NCI-H1436 treated with DMSO at 0.1 percent for 48 hours (cell line): ENCODE results near the gene PTPRF.

Experiments used
- DNase-seq: peaks from one replicate; lab custom pipeline; 2025; lab: John Stamatoyannopoulos, UW

The PTPRF gene

DNA sequence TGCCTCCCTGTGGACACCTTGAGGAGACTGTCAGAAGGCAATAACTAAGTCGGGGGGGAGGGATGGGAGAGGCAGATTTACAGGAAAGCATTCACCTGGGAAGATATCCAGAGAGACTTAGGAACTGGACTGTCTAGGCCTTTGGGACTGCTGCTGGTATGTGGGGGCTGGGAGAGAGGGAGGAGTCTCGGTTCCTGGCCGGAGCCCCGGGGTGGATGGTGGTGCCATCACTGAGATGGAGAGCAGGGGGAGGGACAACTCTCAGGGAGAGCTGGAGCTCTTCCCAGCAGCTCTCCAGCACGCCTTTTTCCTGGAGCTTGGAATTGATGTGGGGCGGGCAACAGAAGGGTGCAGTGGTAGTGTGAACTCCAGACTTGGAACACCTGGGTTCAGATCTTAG is 22.1 kb downstream of the PTPRF start:
- DNase-seq, result no peak

DNA sequence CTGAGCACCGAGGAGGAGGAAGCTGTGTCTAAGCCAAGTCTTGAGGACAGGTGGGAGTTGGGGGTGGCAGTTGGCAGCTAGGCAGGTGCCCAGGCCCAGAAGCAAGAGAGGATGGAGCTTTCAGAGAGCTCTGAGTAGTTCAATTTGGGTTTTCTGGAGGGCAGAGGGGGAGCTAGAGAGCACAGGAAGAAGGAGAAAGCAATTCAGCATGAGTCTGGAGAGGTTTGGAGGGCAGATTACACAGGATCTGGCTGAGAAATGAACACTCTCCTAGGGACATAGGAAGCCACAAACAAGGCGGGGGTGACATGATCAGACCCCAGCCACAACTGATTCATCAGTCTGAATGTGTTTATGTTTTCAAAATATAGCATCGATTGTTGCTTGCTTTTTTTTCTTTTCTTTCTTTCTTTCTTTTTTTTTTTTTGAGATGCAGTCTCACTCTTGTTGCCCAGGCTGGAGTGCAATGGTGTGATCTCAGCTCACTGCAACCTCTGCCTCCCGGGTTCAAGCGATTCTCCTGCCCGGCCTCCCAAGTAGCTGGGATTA is 23.8 kb downstream of the PTPRF start:
- DNase-seq, result no peak

DNA sequence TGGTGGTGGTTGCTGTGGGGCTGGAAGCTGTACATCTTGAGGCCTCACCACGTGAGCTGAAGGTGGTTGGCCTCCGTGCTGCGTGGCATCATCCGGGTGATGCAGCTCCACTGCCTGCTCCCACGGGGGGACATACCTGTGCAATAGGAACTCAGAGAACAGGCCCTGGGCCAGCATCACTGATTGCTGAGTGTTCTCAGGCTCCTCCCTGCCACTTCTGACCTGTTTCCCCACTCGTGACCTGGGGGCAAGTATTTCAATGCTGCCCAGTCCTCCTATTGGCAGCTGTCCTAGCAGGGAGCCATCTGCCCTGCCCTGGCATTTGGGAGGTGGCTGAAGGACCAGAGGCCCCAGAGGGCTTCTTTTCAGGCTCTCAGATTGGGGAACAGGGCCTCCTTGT is 26.1 kb downstream of the PTPRF start:
- DNase-seq, result no peak

DNA sequence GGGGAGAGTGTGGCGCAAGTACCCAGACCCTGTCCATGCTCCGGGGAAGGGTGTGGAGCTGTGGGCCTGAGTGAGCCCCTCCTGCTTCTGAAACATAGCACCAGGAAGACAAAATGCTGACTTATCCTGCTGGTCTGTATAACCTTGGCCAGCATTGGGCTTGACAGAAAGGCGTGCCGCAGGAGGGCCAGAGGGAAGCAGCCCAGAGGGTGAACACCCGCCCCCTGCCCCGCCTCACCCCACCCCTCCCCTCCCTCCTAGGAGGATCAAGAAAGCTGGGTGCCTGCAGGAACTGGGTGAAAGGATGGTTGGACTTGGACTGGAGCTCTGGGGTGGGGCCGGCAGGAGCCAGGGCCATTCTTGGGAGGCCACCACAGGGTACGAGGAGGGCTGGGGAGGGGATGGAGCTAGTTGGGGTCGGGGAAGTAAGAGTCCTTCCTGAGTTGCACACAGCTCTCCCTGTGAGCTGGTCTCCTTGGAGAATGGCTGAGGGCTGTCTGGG is 27.1 kb downstream of the PTPRF start:
- DNase-seq, result no peak

DNA sequence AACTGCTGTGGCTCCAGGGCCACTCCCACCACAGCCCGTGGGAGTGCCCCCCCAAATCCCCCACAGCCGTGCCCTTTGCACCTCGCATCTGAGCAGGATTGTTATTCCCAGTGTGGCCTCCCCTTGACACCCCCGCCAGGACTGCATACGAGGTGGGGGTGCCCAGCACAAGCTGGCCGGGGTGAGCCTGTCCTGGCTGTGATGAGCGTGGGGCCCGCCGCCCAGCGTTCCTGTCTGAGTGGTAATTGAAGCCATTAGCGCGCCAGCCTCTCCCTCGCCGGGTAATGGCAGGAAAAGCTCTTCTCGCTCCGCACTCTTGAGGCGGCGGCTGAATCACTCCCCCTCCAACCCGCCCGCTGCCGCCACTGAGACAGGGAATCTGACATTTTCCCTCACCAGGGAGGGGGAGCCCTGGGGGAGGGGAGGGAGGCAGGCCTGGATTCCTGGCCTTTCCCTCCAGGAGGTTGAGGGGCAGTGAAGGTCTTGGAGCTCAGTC is 27.7 kb downstream of the PTPRF start:
- no peak for DNase-seq

DNA sequence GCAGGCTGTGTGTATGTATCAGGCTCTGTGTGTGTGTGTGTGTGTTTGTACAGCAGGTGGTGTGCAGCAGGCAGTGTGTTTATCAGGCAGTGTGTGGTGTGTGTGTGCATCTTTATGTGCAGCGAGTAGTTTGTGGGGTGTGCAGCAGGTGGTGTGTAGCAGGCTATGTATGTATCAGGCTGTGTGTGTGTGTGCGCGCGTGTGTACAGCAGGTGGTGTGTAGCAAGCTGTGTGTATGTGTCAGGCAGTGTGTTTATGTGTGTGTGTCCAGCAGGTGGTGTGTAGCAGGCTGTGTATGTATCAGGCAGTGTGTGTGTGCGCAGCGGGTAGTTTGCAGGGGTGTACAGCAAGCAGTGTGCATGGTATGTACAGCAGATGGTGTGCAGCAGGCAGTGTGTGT is 29.0 kb downstream of the PTPRF start:
- DNase-seq, result no peak

DNA sequence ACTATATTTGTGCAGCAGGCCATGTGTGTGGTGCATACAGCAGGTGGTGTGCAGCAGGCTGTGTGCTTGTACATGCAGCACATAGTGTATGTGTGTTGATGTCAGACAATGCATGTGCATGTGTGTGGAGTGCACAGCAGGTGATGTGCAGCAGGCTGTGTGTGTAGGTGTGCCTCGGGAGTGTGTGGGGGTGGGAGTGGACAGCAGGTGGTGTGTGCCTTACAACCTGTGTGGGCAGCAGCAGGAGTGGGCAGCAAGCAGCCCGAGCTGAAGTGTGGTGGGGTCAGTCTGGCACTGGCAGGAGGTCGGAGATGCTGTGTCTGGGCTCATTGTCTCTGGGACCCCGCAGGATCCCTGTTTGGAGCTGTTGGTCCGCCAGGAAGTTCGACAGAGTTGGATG is 29.6 kb downstream of the PTPRF start:
- no peak for DNase-seq

DNA sequence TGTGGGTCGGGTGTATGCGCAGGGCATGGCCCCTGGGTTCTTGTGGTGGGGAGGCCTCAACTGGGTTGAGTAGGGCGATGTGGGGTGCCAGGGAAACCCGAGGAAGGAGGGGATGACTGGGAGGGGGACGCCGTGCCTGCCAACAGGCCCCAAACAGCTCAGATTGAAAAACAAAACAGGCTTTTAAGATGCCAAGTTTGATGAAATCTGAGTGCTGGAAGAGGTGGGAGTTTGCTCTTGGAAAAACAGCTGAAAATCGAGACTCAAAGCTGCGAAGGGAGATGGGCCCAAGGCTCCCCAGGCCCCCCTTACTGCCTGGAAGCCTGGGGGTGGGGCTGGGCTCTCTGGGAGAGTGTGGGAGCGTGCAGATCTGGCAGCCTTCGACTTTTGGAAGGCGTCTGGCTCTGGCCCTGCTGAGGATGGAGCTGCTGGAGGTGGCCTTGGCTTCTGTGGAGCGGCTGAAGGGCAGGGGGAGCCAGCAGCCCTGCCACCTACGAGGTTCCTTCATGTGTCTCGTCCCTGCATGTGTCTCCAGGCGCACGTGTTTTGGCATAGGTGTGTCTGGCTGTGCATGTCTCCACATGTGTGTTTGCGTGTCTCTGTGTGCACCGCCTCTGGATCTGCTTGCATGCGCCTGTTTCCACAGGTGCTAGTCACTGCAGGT is 33.3 kb downstream of the PTPRF start:
- no peak for DNase-seq

DNA sequence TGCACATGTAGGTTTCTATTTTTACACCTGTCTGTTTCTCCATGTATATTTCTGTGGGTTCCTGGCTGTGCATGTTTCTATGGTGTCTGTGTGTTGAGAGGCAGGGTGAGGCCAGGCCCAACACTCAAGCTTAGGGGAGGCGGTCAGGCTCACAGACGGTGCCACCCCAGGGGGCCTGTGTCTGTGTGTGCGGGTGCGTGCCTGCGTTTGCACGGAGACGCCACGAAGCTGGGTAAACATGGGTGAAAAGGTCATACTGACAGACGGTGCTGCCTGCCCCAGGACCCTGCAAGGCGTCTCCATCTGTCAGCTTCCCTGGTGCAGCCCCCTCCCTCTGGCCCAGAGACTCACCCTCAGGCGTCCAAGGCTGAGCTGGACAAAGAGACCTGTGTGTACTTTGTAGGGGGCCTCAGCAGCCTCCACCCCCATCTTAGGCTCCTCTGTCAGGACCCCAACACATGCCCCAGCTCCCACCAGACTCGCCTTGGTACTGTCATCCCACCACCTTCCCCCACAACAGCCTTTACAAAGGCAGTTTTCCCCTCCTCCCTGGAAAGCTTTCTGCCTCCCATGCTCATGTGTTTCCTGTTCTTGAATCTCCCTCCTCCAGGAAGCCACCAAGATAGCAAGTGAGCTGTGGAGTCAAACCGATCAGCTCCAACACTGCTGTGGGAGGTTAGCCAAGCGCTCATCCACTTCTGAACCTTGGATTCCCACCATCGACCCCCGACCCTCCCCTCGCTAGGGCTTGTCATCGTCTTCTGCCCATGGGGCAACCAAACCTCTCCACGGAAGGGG is 34.1 kb downstream of the PTPRF start:
- DNase-seq, result no peak

DNA sequence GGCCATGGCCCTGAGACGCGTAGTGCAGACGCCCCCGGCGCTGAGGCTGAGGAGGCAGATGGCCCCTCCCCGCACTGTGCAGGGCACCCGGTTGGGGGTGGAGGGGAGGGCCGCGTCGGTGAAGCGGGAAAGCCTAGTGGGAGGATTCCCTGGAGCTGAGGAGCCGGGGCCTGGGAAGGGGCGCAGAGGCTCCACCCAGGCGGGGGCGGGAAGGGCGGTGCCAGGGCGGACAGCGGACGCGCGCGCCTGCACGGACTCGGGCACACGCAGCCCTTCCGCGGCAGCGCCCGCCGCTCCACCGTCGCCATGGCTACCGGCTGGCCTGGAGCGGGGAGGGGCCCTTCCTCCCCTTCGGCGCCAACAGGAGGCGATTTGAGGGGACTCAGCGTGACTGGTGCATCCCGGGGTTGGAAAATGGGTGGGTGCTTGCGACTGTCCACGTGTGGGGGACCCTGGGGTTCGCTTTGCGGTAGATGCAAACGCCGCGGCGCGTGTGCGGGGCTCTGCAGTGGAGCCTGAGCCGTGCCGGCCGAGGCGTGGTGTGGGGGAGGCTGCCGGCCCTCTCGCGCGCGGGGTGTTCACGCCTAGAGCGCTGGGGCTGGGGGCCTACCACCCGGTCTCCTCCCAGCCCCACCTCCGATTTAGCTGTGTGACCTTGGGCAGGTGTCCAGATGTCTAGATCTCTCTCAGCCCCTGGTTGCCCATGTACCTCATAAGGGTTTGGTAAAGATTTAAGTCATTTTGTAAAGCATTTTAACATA is 35.1 kb downstream of the PTPRF start:
- no peak for DNase-seq

DNA sequence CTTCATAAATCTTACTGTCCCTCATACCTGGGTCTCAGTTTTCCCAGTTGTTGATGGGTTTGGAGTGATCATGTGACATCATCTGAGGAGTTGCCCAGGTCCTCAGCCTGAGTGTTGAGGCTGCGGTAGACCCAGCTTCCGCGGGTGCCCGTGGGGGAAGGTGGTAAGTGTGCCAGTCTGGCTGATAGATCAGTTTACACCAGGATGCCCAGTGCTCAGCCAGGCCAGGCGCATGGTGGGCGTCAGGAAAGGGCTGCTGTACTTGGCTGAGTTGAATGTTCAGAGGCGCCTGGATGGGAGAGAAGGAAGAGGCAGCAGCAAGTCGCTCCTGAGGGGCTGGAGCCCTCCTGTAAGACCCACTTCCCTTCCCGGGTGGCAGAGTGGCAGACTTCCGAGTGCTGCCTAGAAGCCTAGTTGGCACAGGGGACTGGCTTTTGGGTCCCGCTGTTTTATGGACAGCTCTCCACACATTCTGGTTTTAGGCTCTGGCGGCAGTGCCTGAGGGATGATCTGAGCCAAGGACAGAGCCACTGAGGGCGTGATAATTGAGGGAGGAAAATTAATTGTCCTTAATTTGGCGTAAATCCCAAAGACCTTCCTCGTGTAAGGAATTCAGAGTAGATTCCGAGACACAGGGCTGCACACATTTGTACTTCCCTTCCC is 35.8 kb downstream of the PTPRF start:
- DNase-seq, result no peak

DNA sequence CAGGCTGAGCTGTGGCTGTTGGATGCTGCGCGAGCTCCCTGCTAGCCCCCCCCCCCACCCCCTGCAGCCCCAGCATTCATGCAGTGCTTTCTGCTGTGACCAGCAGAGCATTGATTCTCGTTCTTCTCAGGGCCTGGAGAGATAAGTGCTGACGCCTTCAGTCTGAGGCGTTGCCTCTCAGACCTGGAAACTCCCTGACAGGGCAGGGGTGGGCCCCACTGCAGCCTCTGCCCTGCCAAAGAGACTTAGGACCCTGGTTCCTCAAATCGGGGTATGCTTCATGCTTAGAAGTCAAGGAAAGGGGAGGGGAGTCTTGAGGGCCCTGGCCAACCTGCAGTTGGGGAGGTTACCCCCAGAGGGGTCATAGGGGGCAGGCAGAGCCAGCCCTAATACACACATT is 38.5 kb downstream of the PTPRF start:
- DNase-seq, result no peak

DNA sequence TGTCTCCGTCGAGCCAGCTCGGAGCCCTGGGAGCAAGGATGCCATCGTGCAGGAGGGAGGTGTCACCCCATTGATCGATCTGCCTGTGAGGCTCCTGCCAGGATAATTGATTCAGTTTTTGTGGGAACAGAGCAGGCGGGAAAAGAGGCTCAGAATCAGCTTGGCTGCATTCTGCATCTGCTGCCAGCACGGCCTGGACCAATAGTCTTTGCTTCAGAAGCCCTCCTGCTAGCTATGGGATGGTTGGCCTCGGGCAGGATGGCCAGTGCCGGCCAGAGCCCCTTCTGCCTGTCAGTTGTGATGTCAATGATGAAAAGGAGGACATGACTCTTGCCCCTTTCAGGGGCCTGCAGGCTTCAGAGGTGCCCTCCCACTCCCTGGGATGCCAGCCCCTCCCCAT is 39.6 kb downstream of the PTPRF start:
- no peak for DNase-seq

DNA sequence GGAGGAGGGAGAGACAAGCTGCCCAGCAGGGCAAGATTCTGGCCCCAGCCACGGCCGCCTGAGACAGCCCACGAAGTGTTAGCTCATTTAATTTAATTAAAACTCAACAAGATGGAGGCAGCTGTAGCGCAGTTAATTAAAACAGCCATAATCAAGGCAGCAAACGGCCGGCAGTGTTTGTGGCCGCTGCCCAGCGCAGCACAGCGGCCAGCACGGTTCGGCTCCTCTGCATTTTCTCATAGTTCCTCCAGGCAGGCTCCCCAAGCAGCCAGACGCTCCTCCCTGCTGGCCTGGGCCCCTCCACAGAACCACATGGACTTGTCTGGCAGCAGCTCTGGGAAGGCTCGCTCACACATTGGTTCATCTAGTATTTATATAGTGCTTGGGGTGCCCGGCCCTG is 40.0 kb downstream of the PTPRF start:
- DNase-seq, result no peak

DNA sequence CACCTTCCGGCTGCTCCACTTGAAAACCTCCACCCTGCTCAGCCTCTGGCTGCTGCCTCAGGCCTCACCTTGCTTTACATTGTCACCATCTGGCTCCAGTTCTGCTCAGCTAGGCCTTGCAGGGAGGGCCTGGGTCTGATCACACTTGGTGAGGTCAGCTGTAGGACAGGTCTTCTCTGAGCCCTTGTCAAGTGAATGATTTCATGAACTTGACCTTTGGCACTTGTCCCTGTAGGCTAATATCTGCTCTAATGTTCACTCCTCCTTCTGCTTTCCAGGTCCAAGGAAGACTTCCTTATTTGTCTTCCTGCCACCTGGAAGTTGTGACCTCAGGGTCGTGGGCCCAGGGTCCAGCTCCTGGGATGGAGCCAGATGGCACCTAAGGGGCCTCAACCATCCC is 41.4 kb downstream of the PTPRF start:
- no peak for DNase-seq

DNA sequence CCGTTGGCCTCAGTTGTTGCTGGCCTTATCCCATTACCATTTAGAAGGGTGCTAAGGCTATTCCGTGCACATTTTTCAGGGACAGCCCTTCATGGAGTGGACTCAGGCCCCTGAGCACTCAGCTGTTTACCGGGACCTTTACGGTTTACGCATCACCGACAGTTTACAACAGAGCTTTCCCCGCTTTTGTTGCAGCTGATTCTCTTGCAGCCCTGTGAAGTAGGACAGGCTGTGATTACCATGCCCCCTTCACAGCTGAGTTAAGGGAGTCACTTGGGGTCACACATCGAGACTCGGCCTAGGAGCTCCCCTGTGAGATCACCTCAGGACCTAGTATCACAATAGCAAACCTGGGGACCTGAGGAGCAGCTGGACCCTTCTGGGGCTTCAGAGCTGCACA is 41.9 kb downstream of the PTPRF start:
- no peak for DNase-seq

DNA sequence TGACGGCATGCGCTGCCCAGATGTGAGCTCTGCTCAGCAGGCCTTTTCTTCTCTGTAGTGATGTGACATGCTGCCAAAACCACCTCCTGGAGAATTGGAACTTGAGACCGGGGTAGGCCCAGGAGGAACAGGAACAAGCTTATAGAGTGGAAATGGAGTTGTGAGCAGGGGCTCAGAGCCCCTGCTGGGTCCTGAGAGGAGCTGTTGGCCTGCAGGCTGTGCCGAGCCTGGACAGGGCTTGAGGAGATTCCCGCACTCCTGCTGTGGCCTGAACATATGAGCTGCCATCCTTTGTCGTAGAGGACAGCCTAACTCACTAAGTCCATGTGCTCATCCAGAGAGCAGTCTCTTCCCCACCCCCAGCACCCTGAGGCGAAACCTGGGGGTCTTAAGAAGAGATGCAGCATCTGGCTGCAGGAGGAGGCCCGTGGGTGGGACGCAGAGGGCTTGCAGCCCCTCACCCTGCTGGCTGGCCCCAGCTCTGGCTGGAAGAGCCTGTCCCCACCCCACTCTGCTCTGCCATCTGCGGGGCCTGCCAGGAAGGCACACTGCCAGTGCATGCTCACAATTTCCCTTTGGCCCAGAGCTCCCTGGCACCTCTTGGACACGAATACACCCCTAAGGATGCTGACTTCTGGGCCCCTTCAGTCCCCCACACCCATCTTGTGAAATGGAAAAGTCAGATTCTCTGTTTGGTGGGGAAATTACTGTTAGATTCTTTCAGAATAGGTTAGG is 42.5 kb downstream of the PTPRF start:
- no peak for DNase-seq

DNA sequence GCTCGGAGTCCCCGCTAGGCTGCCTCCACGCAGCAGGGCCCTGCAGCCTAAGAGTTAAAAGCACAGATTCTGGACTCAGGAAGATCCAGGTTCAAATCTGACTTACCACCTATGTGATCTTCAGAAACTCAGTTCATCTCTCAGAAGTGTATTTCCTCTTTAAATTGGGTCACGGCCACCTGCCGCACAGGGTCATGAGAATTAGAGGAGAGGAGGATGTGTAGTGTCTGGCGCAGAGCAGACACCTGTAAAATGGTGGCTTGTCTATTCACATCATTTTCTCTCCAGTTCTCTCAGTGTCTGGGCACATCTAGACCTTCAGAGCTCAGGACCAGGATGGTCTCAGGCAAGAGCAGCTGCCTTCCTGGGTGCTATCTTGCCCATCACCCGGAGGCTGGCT is 45.8 kb downstream of the PTPRF start:
- DNase-seq, result no peak

DNA sequence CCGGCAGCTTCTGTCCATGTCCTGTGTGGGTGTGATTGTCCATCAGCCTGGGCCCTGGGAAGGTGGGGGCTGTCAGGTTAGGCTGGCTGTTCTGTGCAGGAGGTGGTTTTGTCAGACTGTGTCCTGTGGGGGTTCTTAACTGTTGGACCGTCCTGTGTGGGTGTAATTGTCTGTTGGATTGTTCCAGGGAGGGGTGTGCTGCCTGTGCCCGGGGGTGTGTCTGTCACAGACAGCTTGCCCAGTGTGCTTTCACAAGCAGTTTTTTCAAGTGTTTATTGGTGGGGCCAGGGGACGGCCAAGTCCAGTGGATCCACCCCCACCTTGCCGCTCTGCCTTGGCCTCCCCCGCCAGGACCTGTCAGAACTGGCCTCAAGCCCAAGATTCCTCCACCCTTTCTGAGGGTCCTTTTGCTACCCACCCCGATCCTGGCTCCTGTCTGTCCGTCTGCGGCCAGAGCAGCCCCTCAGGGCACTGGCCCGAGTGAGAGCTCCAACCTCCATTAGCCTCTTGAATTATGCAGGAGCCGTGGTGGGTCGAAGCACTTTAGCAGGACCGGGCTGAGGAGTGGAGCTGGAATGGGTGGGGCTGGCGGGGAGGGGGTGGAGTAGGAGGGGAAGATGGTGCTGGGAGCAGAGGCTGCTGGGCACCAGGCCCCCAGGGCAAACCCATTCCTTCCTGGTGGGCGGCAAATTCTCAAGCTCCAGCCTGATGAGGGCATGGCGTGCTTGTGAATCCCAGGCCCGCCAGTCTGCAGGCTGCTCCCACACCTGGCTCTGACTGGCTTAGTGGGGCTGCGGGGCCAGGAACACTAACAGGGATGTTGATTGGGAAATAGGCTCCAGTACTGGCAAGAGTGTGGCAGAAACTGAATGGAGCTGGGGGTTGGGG is 47.2 kb downstream of the PTPRF start:
- no peak for DNase-seq

DNA sequence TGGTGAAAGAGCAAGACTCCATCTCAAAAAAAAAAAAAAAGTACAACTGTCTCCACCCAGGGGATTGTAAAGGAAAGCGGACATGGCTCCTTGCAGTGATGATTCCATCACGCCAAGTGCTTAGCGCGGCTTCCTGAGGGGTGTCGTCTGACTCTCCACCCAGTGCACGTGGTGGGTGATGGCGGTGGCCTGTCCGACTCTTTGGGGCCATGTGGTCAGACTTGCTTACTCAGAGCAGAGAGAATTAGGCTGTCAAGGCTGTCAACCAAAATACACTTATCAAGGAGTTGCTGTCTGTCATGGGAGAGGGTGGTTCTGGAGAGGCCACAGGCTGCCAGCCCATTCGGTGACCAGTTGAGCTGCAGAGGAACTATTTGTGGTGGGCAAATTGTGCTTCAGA is 49.4 kb downstream of the PTPRF start:
- DNase-seq, result no peak
